ENCODE measurements around the gene SIRT3.
A peak's percentile ranks its signal among the peaks of the same experiment; 100 is the strongest.

The SIRT3 gene

DNA sequence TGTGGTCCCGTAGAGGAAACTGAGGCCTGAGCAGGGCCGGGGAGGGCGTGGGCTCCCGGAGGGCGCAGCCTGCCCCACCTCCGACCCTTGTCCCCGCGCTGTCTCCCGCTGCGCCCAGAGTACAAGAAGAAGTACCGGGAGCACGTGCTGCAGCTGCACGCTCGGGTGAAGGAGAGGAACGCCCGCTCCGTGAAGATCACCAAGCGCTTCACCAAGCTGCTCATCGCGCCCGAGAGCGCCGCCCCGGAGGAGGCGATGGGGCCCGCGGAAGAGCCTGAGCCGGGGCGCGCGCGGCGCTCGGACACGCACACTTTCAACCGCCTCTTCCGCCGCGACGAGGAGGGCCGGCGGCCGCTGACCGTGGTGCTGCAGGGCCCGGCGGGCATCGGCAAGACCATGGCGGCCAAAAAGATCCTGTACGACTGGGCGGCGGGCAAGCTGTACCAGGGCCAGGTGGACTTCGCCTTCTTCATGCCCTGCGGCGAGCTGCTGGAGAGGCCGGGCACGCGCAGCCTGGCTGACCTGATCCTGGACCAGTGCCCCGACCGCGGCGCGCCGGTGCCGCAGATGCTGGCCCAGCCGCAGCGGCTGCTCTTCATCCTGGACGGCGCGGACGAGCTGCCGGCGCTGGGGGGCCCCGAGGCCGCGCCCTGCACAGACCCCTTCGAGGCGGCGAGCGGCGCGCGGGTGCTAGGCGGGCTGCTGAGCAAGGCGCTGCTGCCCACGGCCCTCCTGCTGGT lies 44.0 kb upstream of the SIRT3 start:
- H3K4me3 ChIP-seq (replicated peaks; ENCODE audit: insufficient read depth, low read length), result peak overlapping the region; percentile 36
- H3K27ac ChIP-seq (replicated peaks), result no peak overlapping the region
- TF ChIP-seq, protein P1, sequence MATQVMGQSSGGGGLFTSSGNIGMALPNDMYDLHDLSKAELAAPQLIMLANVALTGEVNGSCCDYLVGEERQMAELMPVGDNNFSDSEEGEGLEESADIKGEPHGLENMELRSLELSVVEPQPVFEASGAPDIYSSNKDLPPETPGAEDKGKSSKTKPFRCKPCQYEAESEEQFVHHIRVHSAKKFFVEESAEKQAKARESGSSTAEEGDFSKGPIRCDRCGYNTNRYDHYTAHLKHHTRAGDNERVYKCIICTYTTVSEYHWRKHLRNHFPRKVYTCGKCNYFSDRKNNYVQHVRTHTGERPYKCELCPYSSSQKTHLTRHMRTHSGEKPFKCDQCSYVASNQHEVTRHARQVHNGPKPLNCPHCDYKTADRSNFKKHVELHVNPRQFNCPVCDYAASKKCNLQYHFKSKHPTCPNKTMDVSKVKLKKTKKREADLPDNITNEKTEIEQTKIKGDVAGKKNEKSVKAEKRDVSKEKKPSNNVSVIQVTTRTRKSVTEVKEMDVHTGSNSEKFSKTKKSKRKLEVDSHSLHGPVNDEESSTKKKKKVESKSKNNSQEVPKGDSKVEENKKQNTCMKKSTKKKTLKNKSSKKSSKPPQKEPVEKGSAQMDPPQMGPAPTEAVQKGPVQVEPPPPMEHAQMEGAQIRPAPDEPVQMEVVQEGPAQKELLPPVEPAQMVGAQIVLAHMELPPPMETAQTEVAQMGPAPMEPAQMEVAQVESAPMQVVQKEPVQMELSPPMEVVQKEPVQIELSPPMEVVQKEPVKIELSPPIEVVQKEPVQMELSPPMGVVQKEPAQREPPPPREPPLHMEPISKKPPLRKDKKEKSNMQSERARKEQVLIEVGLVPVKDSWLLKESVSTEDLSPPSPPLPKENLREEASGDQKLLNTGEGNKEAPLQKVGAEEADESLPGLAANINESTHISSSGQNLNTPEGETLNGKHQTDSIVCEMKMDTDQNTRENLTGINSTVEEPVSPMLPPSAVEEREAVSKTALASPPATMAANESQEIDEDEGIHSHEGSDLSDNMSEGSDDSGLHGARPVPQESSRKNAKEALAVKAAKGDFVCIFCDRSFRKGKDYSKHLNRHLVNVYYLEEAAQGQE (IDR thresholded peaks at IDR 0.05; ENCODE audit: insufficient replicate concordance, low read depth), result peak; percentile 89
- no peak for TF ChIP-seq GABPA (IDR thresholded peaks at IDR 0.05; ENCODE audit: low read depth)
- TF ChIP-seq, protein P2, sequence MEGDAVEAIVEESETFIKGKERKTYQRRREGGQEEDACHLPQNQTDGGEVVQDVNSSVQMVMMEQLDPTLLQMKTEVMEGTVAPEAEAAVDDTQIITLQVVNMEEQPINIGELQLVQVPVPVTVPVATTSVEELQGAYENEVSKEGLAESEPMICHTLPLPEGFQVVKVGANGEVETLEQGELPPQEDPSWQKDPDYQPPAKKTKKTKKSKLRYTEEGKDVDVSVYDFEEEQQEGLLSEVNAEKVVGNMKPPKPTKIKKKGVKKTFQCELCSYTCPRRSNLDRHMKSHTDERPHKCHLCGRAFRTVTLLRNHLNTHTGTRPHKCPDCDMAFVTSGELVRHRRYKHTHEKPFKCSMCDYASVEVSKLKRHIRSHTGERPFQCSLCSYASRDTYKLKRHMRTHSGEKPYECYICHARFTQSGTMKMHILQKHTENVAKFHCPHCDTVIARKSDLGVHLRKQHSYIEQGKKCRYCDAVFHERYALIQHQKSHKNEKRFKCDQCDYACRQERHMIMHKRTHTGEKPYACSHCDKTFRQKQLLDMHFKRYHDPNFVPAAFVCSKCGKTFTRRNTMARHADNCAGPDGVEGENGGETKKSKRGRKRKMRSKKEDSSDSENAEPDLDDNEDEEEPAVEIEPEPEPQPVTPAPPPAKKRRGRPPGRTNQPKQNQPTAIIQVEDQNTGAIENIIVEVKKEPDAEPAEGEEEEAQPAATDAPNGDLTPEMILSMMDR (IDR thresholded peaks at IDR 0.05; ENCODE audit: insufficient read depth, low read length), result no peak
- TF ChIP-seq SPI1 (IDR thresholded peaks at IDR 0.05; ENCODE audit: borderline replicate concordance, low read depth), result no peak
- TF ChIP-seq POLR2AphosphoS5 (IDR thresholded peaks at IDR 0.05; ENCODE audit: low read depth), result no peak
- H3K27me3 ChIP-seq (ENCODE audit: insufficient read depth, poor library complexity, severe bottlenecking), result peaks cover 22% of the 10 kb centered on the region
- DNase-seq (ENCODE audit: low read depth in 1 of 2, low spot score in 1 of 2), result peak; percentile 69 to 70

DNA sequence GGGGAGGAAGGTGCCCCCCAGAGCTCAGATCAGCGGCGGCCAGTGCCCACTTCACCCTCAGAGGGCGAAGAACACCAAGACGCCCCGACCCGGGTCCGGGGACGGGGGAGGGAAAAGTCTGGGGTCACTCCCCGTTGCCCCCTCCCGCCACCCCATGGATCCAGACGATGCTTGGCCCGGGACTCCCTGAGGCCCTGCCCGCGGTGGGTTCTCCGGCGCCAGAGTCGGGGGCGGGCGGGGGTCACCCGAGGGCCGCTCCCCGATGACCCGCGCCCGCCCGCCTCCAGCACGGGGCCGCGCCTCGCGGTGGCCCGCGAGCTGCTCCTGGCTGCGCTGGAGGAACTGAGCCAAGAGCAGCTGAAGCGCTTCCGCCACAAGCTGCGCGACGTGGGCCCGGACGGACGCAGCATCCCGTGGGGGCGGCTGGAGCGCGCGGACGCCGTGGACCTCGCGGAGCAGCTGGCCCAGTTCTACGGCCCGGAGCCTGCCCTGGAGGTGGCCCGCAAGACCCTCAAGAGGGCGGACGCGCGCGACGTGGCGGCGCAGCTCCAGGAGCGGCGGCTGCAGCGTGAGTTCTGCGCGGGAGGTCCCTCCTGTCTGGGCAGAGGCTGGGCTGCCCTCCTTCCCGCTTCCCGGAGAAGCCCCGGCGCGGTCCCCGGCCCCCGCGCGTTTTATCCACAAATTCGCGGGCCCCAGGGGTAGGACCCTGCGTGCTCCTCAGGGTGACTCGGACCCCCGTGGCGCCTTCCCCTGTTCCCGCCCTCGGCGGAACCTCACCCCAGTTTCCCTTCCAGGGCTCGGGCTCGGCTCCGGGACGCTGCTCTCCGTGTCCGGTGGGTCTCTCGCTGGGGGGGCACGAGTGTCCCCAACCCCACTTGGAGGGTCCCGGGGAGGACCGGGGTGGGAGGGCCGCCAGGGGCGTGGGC lies 43.2 kb upstream of the SIRT3 start:
- no peak for DNase-seq (ENCODE audit: low read depth in 1 of 2, low spot score in 1 of 2)
- no peak overlapping the region; the same call in 1 of the 2 replicates for H3K4me3 ChIP-seq (replicated peaks; ENCODE audit: insufficient read depth, low read length)
- no peak overlapping the region for H3K27ac ChIP-seq (replicated peaks)
- peaks cover 22% of the 10 kb centered on the region for H3K27me3 ChIP-seq (ENCODE audit: insufficient read depth, poor library complexity, severe bottlenecking)
- no peak for TF ChIP-seq GABPA (IDR thresholded peaks at IDR 0.05; ENCODE audit: low read depth)
- TF ChIP-seq, protein P1 (IDR thresholded peaks at IDR 0.05; ENCODE audit: insufficient replicate concordance, low read depth), result no peak
- TF ChIP-seq POLR2AphosphoS5 (IDR thresholded peaks at IDR 0.05; ENCODE audit: low read depth), result no peak
- TF ChIP-seq SPI1 (IDR thresholded peaks at IDR 0.05; ENCODE audit: borderline replicate concordance, low read depth), result no peak
- TF ChIP-seq, protein P2 (IDR thresholded peaks at IDR 0.05; ENCODE audit: insufficient read depth, low read length), result no peak

DNA sequence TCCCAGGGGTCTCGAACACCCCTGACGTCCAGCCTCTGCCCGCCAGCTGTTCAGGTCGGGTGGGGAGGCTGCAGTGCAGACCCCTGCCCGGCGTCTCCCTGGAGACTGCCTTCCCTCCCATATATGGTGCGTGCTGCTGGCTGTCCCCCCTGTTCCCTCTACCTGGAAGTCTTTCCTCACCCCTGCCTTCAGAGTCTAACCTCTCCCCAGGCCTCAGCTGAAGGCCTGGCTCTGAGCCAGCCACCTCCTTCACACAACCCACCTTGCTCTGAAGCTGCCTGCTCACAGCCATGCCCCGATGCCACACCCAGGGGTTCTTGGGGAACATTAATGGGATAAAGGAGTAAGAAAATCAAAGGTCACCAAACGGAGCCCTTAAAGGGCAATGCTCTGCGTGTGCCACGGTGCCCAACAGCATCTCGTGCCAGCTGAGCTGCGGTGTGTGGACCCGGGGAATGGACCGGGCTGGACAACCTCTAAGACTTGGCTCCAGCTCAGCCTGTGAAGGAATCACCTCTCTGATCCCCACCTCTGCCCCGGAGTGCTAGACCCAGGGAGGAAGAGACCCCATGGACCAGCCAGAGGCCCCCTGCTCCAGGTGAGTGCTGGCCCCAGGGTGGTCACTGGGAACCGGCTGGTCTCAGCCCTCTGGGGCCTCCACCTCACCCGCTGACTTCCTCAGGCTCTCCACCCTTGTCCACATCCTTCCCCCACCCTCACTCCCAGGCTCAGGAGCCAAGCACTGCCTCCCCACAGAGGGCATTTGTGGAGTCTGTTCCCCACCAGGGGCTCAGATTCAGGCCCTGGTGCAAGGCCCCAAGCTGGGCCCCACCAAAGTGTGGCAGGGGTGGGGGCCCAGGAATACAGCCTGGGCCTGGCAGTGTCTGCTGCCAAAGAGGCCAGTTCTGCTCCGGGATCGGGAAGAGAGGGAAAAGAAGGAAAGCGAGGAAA lies 42.1 kb upstream of the SIRT3 start, which contains the start of gene NLRP6:
NLRP6 (plus strand) TSS at position 407 of the 951 bp plus-strand sequence; CDS start at position 570, 163 bp downstream.
- Histone ChIP-seq H3K27me3 (ENCODE audit: insufficient read depth, poor library complexity, severe bottlenecking) (peaks cover 22% of the 10 kb centered on the region), H3K27ac (replicated peaks) (no peak within 1 kb of the TSS), H3K4me3 (replicated peaks; ENCODE audit: insufficient read depth, low read length) (no peak within 1 kb of the TSS)
- no peak for DNase-seq (ENCODE audit: low read depth in 1 of 2, low spot score in 1 of 2)
- TF ChIP-seq POLR2AphosphoS5 (IDR thresholded peaks at IDR 0.05; ENCODE audit: low read depth) (no peak), SPI1 (IDR thresholded peaks at IDR 0.05; ENCODE audit: borderline replicate concordance, low read depth) (no peak), GABPA (IDR thresholded peaks at IDR 0.05; ENCODE audit: low read depth) (no peak)
- TF ChIP-seq, protein P2 (IDR thresholded peaks at IDR 0.05; ENCODE audit: insufficient read depth, low read length), result no peak
- TF ChIP-seq, protein P1 (IDR thresholded peaks at IDR 0.05; ENCODE audit: insufficient replicate concordance, low read depth), result no peak

Data from HL-60 (cell line).